ENCODE results near the gene PLA2G7. TPM values are rescaled to one million over a fixed set of nuclear protein-coding genes. Genes with fewer than 3 reads are reported as not detected.

PLA2G7 gene
- total RNA-seq, 4 donors from 2014 or later = 0.26 to 0.29 TPM; not detected in 2

GRCh38 chr6:46711491-46711890 is 23.7 kb downstream of the PLA2G7 start:
- no peak overlapping the region for H3K4me3 ChIP-seq
- H3K36me3 ChIP-seq = no peaks in the 10 kb centered on the region
- H3K9me3 ChIP-seq = no peaks in the 10 kb centered on the region
- intact Hi-C loops (cut with DNase I) = no loop called here
- no peak overlapping the region for H3K27ac ChIP-seq (replicated peaks in 1 of 4)
- WGBS = 97% methylated on average over 1 of the region's 1 CpG
- no peak for DNase-seq (ENCODE audit: extremely low spot score)
- H3K27me3 ChIP-seq = no peaks in the 10 kb centered on the region
- TF ChIP-seq POLR2AphosphoS5 (IDR thresholded peaks at IDR 0.05) = no peak
- no peaks in the 10 kb centered on the region for H3K4me1 ChIP-seq

- intact Hi-C loops (cut with DNase I) = no loop called here
- TF ChIP-seq CTCF (IDR thresholded peaks at IDR 0.05) = no peak
- TF ChIP-seq POLR2A (IDR thresholded peaks at IDR 0.05; ENCODE audit: low read depth) = no peak
- TF ChIP-seq POLR2AphosphoS5 (IDR thresholded peaks at IDR 0.05) = no peak
These were observed 28.7 kb downstream of the PLA2G7 start for GRCh38 chr6:46706464-46706863.

GRCh38 chr6:46704562-46704961 is 30.6 kb downstream of the PLA2G7 start:
- no peaks in the 10 kb centered on the region for H3K4me1 ChIP-seq
- WGBS = 5% methylated on average over 3 of the region's 3 CpGs
- H3K27me3 ChIP-seq = no peaks in the 10 kb centered on the region
- H3K27ac ChIP-seq (replicated peaks in 1 of 4) = no peak overlapping the region
- no peak overlapping the region for H3K4me3 ChIP-seq
- TF ChIP-seq POLR2AphosphoS5 (IDR thresholded peaks at IDR 0.05) (no peak), CTCF (IDR thresholded peaks at IDR 0.05) (no peak), POLR2A (IDR thresholded peaks at IDR 0.05; ENCODE audit: low read depth) (no peak)
- intact Hi-C loops (cut with DNase I) = no loop called here
- DNase-seq (ENCODE audit: extremely low spot score) = no peak
- no peaks in the 10 kb centered on the region for H3K9me3 ChIP-seq
- no peaks in the 10 kb centered on the region for H3K36me3 ChIP-seq

More at GRCh38 chr6:46706464-46706863, 28.7 kb downstream of the PLA2G7 start:
- H3K27ac ChIP-seq (replicated peaks in 1 of 4) = no peak overlapping the region
- no peaks in the 10 kb centered on the region for H3K9me3 ChIP-seq
- no peak overlapping the region for H3K4me3 ChIP-seq
- no peaks in the 10 kb centered on the region for H3K4me1 ChIP-seq
- no peaks in the 10 kb centered on the region for H3K36me3 ChIP-seq
- no peak for DNase-seq (ENCODE audit: extremely low spot score)
- H3K27me3 ChIP-seq = no peaks in the 10 kb centered on the region
- 76% methylated on average over 2 of the region's 2 CpGs for WGBS

- H3K27me3 ChIP-seq = no peaks in the 10 kb centered on the region
- 68% methylated on average over 1 of the region's 1 CpG for WGBS
- no peak for TF ChIP-seq CTCF (IDR thresholded peaks at IDR 0.05)
- no peak for TF ChIP-seq POLR2AphosphoS5 (IDR thresholded peaks at IDR 0.05)
- TF ChIP-seq POLR2A (IDR thresholded peaks at IDR 0.05; ENCODE audit: low read depth) = no peak
- no peak for TF ChIP-seq EP300 (IDR thresholded peaks at IDR 0.05)
- H3K4me1 ChIP-seq = no peaks in the 10 kb centered on the region
- no peak for DNase-seq (ENCODE audit: extremely low spot score)
- no peaks in the 10 kb centered on the region for H3K9me3 ChIP-seq
- intact Hi-C loops (cut with DNase I) = no loop called here
- no peaks in the 10 kb centered on the region for H3K36me3 ChIP-seq
- no peak overlapping the region for H3K4me3 ChIP-seq
- H3K27ac ChIP-seq (replicated peaks in 1 of 4) = no peak overlapping the region
These were observed 35.2 kb downstream of the PLA2G7 start for GRCh38 chr6:46699970-46700369.

- TF ChIP-seq CTCF (IDR thresholded peaks at IDR 0.05) (no peak), POLR2A (IDR thresholded peaks at IDR 0.05; ENCODE audit: low read depth) (no peak), POLR2AphosphoS5 (IDR thresholded peaks at IDR 0.05) (no peak), EP300 (IDR thresholded peaks at IDR 0.05) (no peak)
- Histone ChIP-seq H3K4me3 (no peak overlapping the region), H3K27ac (replicated peaks in 1 of 4) (no peak overlapping the region), H3K9me3 (no peaks in the 10 kb centered on the region), H3K27me3 (no peaks in the 10 kb centered on the region), H3K4me1 (no peaks in the 10 kb centered on the region), H3K36me3 (no peaks in the 10 kb centered on the region)
- no peak for DNase-seq (ENCODE audit: extremely low spot score)
- WGBS = 81% methylated on average over 1 of the region's 1 CpG
- intact Hi-C loops (cut with DNase I) = no loop called here
These were observed 44.2 kb downstream of the PLA2G7 start for GRCh38 chr6:46690911-46691451.

All from esophagus muscularis mucosa (tissue), 4 donors.